ENCODE data around the gene MPC1.
"Not testable (repeated sequence)": the region's sequence is repeated elsewhere in the genome, so short reads cannot be mapped to it uniquely, and the experiment has no call there.

Gene MPC1

GRCh38 chr6:166405386-166405785 is 22.6 kb upstream of the MPC1 start:
- DNase-seq = no peak

- peak; percentile 72 for DNase-seq
These were observed 20.0 kb upstream of the MPC1 start for GRCh38 chr6:166402582-166403277.

GRCh38 chr6:166400649-166401250 is 18.0 kb upstream of the MPC1 start:
- DNase-seq = peak; percentile 53

GRCh38 chr6:166400181-166400580 is 17.4 kb upstream of the MPC1 start:
- no peak for DNase-seq

GRCh38 chr6:166398348-166398747 is 15.6 kb upstream of the MPC1 start:
- no peak for DNase-seq

- DNase-seq = no peak
These were observed 15.1 kb upstream of the MPC1 start for GRCh38 chr6:166397849-166398248.

- no peak for DNase-seq
These were observed 13.0 kb upstream of the MPC1 start for GRCh38 chr6:166395778-166396177.

- DNase-seq = no peak
These were observed 12.6 kb upstream of the MPC1 start for GRCh38 chr6:166395351-166395750.

GRCh38 chr6:166394036-166394892 is 11.5 kb upstream of the MPC1 start:
- DNase-seq = no peak

- no peak for DNase-seq
These were observed 10.7 kb upstream of the MPC1 start for GRCh38 chr6:166393535-166393823.

- not testable (repeated sequence) for DNase-seq
These were observed 10.2 kb upstream of the MPC1 start for GRCh38 chr6:166392755-166393534.

GRCh38 chr6:166389119-166389518 is 6.4 kb upstream of the MPC1 start:
- DNase-seq = no peak

GRCh38 chr6:166388290-166389004 is 5.7 kb upstream of the MPC1 start:
- no peak for DNase-seq

GRCh38 chr6:166387642-166388289 is 5.0 kb upstream of the MPC1 start:
- no peak for DNase-seq

- not testable (repeated sequence) for DNase-seq
These were observed 4.4 kb upstream of the MPC1 start for GRCh38 chr6:166387098-166387497.

- no peak for DNase-seq
These were observed 3.4 kb upstream of the MPC1 start for GRCh38 chr6:166386111-166386510.

GRCh38 chr6:166383802-166384363 is 1.1 kb upstream of the MPC1 start:
- DNase-seq = not testable (repeated sequence)

GRCh38 chr6:166382500-166382932 is 224 bp downstream of the MPC1 start:
- DNase-seq = no peak

GRCh38 chr6:166381733-166382499 is 824 bp downstream of the MPC1 start:
- DNase-seq = peak; percentile 32

- DNase-seq = no peak
These were observed 1.4 kb downstream of the MPC1 start for GRCh38 chr6:166381381-166381732.

- no peak for DNase-seq
These were observed 2.9 kb downstream of the MPC1 start for GRCh38 chr6:166379800-166380199.

All from fibroblast of skin of right quadriceps (primary cell).